DND-41 (cell line): ENCODE results near the gene ANTXR2.

ENCODE experiments used
- ATAC-seq: fragments of 200-7000 bp; cut with Tn5 transposase; 3 replicates; pipeline ENCODE4 v1.9.1; 2021; ENCODE audit warnings: low read depth; ENCODE audit not compliant: insufficient read depth
- DNase-seq: peaks from one replicate; pipeline ENCODE4 v3.0.0-alpha.2; 2020
- H2AFZ ChIP-seq: 2 replicates; pipeline ENCODE4 v1.6.0; 2012; ENCODE audit warnings: low read depth, low read length
- H3K27ac ChIP-seq: 2 replicates; pipeline ENCODE4 v1.5.1; 2012; ENCODE audit warnings: low read length, inconsistent platforms
- H3K27me3 ChIP-seq: fragments of 200-600 bp; sonication (generic); 2 replicates; pipeline ENCODE4 v1.6.0; 2012; ENCODE audit warnings: low read length, mild to moderate bottlenecking, inconsistent platforms; ENCODE audit not compliant: insufficient read depth, poor library complexity
- H3K36me3 ChIP-seq: 2 replicates; pipeline ENCODE4 v1.5.1; 2012; ENCODE audit warnings: low read length, inconsistent platforms; ENCODE audit not compliant: insufficient read depth
- H3K4me1 ChIP-seq: 2 replicates; pipeline ENCODE4 v1.5.1; 2012; ENCODE audit warnings: mild to moderate bottlenecking, low read length; ENCODE audit not compliant: insufficient read depth
- H3K4me2 ChIP-seq: 2 replicates; pipeline ENCODE4 v1.6.0; 2012; ENCODE audit warnings: mild to moderate bottlenecking, moderate library complexity, low read length, inconsistent platforms; ENCODE audit not compliant: insufficient read depth
- H3K4me3 ChIP-seq, 2 experiments: fragments of 200-600 bp in 1 of 2; shearing (Covaris generic) in 1 of 2; 2 replicates each; pipeline ENCODE4 v1.5.1; 2012 to 2016; ENCODE audit warnings: inconsistent platforms in 2 of 2, low read length in 2 of 2, mild to moderate bottlenecking in 2 of 2, low read depth in 1 of 2, moderate library complexity in 1 of 2
- H3K79me2 ChIP-seq: 2 replicates; pipeline ENCODE4 v1.6.0; 2012; ENCODE audit warnings: low read length, inconsistent platforms; ENCODE audit not compliant: insufficient read depth
- H3K9ac ChIP-seq: 2 replicates; pipeline ENCODE4 v1.6.0; 2012; ENCODE audit warnings: low read depth, mild to moderate bottlenecking, inconsistent platforms, low read length, moderate library complexity
- H3K9me3 ChIP-seq: 2 replicates; pipeline ENCODE4 v1.5.1; 2012; ENCODE audit warnings: low read length, moderate library complexity, mild to moderate bottlenecking, inconsistent platforms; ENCODE audit not compliant: insufficient read depth, severe bottlenecking
- H4K20me1 ChIP-seq: 2 replicates; pipeline ENCODE4 v1.6.0; 2012; ENCODE audit warnings: low read length; ENCODE audit not compliant: insufficient read depth
- CTCF ChIP-seq: IDR thresholded peaks from 2 replicates; pipeline ENCODE4 v1.5.1; 2012; ENCODE audit warnings: borderline replicate concordance, low read length, moderate library complexity, mild to moderate bottlenecking; ENCODE audit not compliant: poor library complexity, severe bottlenecking; ENCODE audit errors: extremely low read depth
- EZH2 ChIP-seq: IDR thresholded peaks from 3 replicates; pipeline ENCODE4 v1.6.1; 2012; ENCODE audit warnings: borderline replicate concordance, low read depth, mild to moderate bottlenecking, moderate library complexity, low read length, inconsistent platforms; ENCODE audit not compliant: severe bottlenecking

Gene ANTXR2

GRCh38 chr4:79874197-79874596 is 198.8 kb downstream of the ANTXR2 start:
- Histone ChIP-seq H3K4me1 (no peaks in the 10 kb centered on the region), H3K36me3 (no peaks in the 10 kb centered on the region), H3K79me2 (no peaks in the 10 kb centered on the region), H3K9ac (no peak overlapping the region), H3K27me3 (no peaks in the 10 kb centered on the region), H4K20me1 (no peaks in the 10 kb centered on the region), H2AFZ (no peak overlapping the region), H3K4me3 (no peak overlapping the region), H3K4me2 (no peak overlapping the region), H3K27ac (no peak overlapping the region), H3K9me3 (peaks cover 4% of the 10 kb centered on the region)
- ATAC-seq (no peak), DNase-seq (no peak)
- no peak for TF ChIP-seq CTCF
- no peak for TF ChIP-seq EZH2

- Histone ChIP-seq H3K9ac (no peak overlapping the region), H2AFZ (no peak overlapping the region), H3K36me3 (no peaks in the 10 kb centered on the region), H3K4me3 (no peak overlapping the region), H3K9me3 (no peaks in the 10 kb centered on the region), H4K20me1 (no peaks in the 10 kb centered on the region), H3K4me2 (no peak overlapping the region), H3K4me1 (no peaks in the 10 kb centered on the region), H3K27me3 (no peaks in the 10 kb centered on the region), H3K27ac (no peak overlapping the region), H3K79me2 (no peaks in the 10 kb centered on the region)
- DNase-seq (no peak), ATAC-seq (no peak)
- no peak for TF ChIP-seq CTCF
- TF ChIP-seq EZH2: no peak
Measured at GRCh38 chr4:79872738-79873137, 200.3 kb downstream of the ANTXR2 start.

- Histone ChIP-seq H3K9me3 (no peaks in the 10 kb centered on the region), H4K20me1 (no peaks in the 10 kb centered on the region), H3K4me1 (no peaks in the 10 kb centered on the region), H3K79me2 (no peaks in the 10 kb centered on the region), H2AFZ (no peak overlapping the region), H3K36me3 (no peaks in the 10 kb centered on the region), H3K4me3 (no peak overlapping the region), H3K4me2 (no peak overlapping the region), H3K9ac (no peak overlapping the region), H3K27ac (no peak overlapping the region), H3K27me3 (no peaks in the 10 kb centered on the region)
- ATAC-seq: no peak
- no peak for DNase-seq
- no peak for TF ChIP-seq CTCF
- no peak for TF ChIP-seq EZH2
Measured at GRCh38 chr4:79871961-79872360, 201.1 kb downstream of the ANTXR2 start.
